ENCODE results near the gene G0S2. TPM values are rescaled to one million over a fixed set of nuclear protein-coding genes. Genes with fewer than 3 reads are reported as not detected.

The G0S2 gene
- total and polyA plus RNA-seq, 2 of the 4 experiments (the other 2 are of a cell fraction) = 0.36 to 0.53 TPM

DNA sequence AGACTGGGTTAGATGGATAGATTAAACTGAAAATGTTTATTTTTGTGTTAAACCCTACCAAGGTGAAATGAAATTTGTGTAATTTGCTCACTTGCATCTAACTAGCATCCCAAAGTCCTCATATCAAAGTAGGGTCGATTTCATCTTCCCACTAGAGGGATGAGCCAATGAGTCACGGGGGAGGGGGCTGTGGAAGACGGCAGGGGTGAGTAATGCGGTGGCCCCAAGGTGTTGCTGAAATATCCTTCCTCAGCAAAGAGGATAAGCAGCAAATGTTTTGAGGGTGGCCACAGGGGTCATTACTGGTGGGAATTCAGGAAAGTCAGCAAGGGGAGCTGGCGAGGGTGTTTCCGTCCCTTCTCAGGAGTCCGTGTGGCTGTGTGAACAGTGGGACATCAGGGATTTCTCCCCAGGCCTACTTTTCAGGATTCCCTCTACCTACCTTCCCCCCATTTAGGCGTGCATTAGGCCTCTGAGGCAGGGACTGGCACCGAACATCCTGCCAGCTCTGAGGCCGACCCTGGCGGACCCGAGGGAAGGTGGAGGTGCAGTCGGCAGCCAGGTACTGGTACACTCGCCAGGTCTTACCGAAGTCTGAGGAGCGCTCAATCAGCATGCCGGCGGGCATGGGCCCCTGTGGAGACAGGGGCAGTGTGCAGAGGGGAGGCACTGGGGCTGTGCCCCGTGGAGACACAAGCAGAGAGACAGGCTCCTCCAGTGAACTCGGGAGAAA is 41.0 kb upstream of the G0S2 start:
- Histone ChIP-seq H3K79me1 (ENCODE audit: low read depth in 1 of 2, low read length in 2 of 2) (no peaks in the 10 kb centered on the region), H4K20me1 (ENCODE audit: insufficient read depth, low read length) (no peaks in the 10 kb centered on the region), H3K9me3 (ENCODE audit: control insufficient read depth, insufficient read depth, low read length) (no peaks in the 10 kb centered on the region), H4K8ac (ENCODE audit: low read depth in 2 of 2, low read length in 2 of 2) (no peak overlapping the region), H2BK15ac (ENCODE audit: low read depth, low read length) (no peak overlapping the region), H3K4ac (ENCODE audit: low read depth, low read length) (no peak overlapping the region), H2BK120ac (ENCODE audit: low read depth, low read length) (no peak overlapping the region), H2AFZ (replicated peaks; ENCODE audit: low read length, poor library complexity) (peak overlapping the region; percentile 27), H3K56ac (ENCODE audit: extremely low read depth, insufficient read depth, low read length) (no peak overlapping the region), H2AK9ac (replicated peaks; ENCODE audit: low read depth, low read length, poor library complexity) (no peak overlapping the region), H4K91ac (ENCODE audit: insufficient read depth, low read depth, low read length) (no peak overlapping the region), H3K4me1 (ENCODE audit: control insufficient read depth, insufficient read depth, low read length) (0 out of 2 replicates have a peak, but pooled peaks cover 2% of the 10 kb centered on the region), H4K5ac (ENCODE audit: low read depth, low read length) (no peak overlapping the region), H2BK5ac (ENCODE audit: low read depth, low read length, poor library complexity, severe bottlenecking) (no peak overlapping the region), H3K9ac (ENCODE audit: low read depth, low read length) (no peak overlapping the region), H2BK20ac (ENCODE audit: low read depth, low read length) (no peak overlapping the region), H3K9me1 (ENCODE audit: insufficient read depth, low read length) (no peaks in the 10 kb centered on the region; the same call in 1 of the 2 replicates), H3K23ac (ENCODE audit: low read depth, low read length) (no peak overlapping the region), H3K18ac (ENCODE audit: low read depth, low read length) (no peak overlapping the region), H3K4me2 (ENCODE audit: low read depth, low read length) (no peak overlapping the region), H3K27me3 (ENCODE audit: control insufficient read depth, insufficient read depth, low read length) (no peaks in the 10 kb centered on the region), H3K36me3 (ENCODE audit: control insufficient read depth, insufficient read depth, low read length) (no peaks in the 10 kb centered on the region), H3K4me3 (ENCODE audit: insufficient read depth, low read depth, low read length) (no peak overlapping the region), H3K27ac (ENCODE audit: insufficient read depth, low read length) (no peak overlapping the region), H3K14ac (replicated peaks; ENCODE audit: low read depth, low read length) (no peak overlapping the region), H2AK5ac (ENCODE audit: low read depth, low read length) (no peak overlapping the region)
- ChIA-PET POLR2A (ENCODE audit: unreplicated experiment) (interaction anchor here (0.6 kb wide), 1 partner anchor 69 kb away, joined by 3 read pairs; no protein-coding TSS in a partner anchor), CTCF (interaction anchor here (0.6 to 0.7 kb wide), 2 partner anchors 12 to 72 kb away, joined by 3 read pairs; no protein-coding TSS in a partner anchor)
- intact Hi-C loops (cut with micrococcal nuclease) = no loop called here
- BruUV-seq (replicated peaks) = no TSS peak
- 87% methylated on average over 3 of the region's 20 CpGs; no CpG with 5 or more reads in 1 of the 2 experiments for WGBS, 2 experiments (ENCODE audit: extremely low coverage in 2 of 2, insufficient read length in 1 of 2)
- in situ Hi-C loops (cut with MboI; ENCODE audit: low sequenced_read_pairs) = no loop called here
- DNase-seq = peak; percentile 21
- dilution Hi-C loops (cut with HindIII; ENCODE audit: low sequenced_read_pairs, unreplicated experiment) = no loop called here
- no peak for ATAC-seq (ENCODE audit: low read depth)
- no peak for TF ChIP-seq MAFK (IDR thresholded peaks at IDR 0.05; ENCODE audit: low read depth, low read length)
- no peak for TF ChIP-seq BHLHE40 (IDR thresholded peaks at IDR 0.05; ENCODE audit: low read depth, low read length)
- TF ChIP-seq ELK1 (IDR thresholded peaks at IDR 0.05; ENCODE audit: borderline replicate concordance, low read depth, low read length) = no peak
- TF ChIP-seq RFX5 (IDR thresholded peaks at IDR 0.05; ENCODE audit: low read depth, low read length) = no peak
- TF ChIP-seq MXI1 (IDR thresholded peaks at IDR 0.05; ENCODE audit: borderline replicate concordance, low read depth, low read length) = no peak
- no peak for TF ChIP-seq FOS (IDR thresholded peaks at IDR 0.05; ENCODE audit: low read depth, low read length)
- no peak for TF ChIP-seq RCOR1 (IDR thresholded peaks at IDR 0.05; ENCODE audit: insufficient replicate concordance, low read length)
- TF ChIP-seq MAZ (IDR thresholded peaks at IDR 0.05; ENCODE audit: borderline replicate concordance, low read depth, low read length) = no peak
- TF ChIP-seq USF2 (IDR thresholded peaks at IDR 0.05; ENCODE audit: low read depth, low read length) = no peak
- TF ChIP-seq CEBPB (IDR thresholded peaks at IDR 0.05; ENCODE audit: low read depth, low read length) = no peak
- no peak for TF ChIP-seq RAD21 (IDR thresholded peaks at IDR 0.05; ENCODE audit: low read length)
- no peak for TF ChIP-seq CHD1 (IDR thresholded peaks at IDR 0.05; ENCODE audit: low read depth, low read length)
- TF ChIP-seq SMC3 (IDR thresholded peaks at IDR 0.05; ENCODE audit: low read depth, low read length) = no peak
- no peak for TF ChIP-seq NFE2L2 (IDR thresholded peaks at IDR 0.05; ENCODE audit: low read depth, low read length)
- TF ChIP-seq POLR2A (IDR thresholded peaks at IDR 0.05; ENCODE audit: low read depth, low read length) = no peak
